GM21528 (cell line): ENCODE data around the gene SLMAP.
"Not testable (repeated sequence)": the region's sequence is repeated elsewhere in the genome, so short reads cannot be mapped to it uniquely, and the experiment has no call there.

ENCODE experiments used
- ATAC-seq: cut with Tn5 transposase; IDR thresholded peaks from one replicate; pipeline ENCODE4 v1.9.1; 2021; ENCODE audit warnings: mild to moderate bottlenecking, moderate library complexity; ENCODE audit not compliant: unreplicated experiment, low FRiP score

SLMAP gene

GRCh38 chr3:57864853-57865252, 108.7 kb downstream of the SLMAP start:
- no peak for ATAC-seq

- ATAC-seq: not testable (repeated sequence)
Measured at GRCh38 chr3:57869110-57869509, 113.0 kb downstream of the SLMAP start.

- ATAC-seq: no peak
Measured at GRCh38 chr3:57872606-57873005, 116.5 kb downstream of the SLMAP start.

GRCh38 chr3:57876632-57877031, 120.5 kb downstream of the SLMAP start:
- ATAC-seq: no peak

- ATAC-seq: no peak
Measured at GRCh38 chr3:57877116-57877515, 121.0 kb downstream of the SLMAP start.

- ATAC-seq: not testable (repeated sequence)
Measured at GRCh38 chr3:57884436-57884835, 128.3 kb downstream of the SLMAP start.

GRCh38 chr3:57889807-57890206, 133.7 kb downstream of the SLMAP start:
- ATAC-seq: no peak

GRCh38 chr3:57890874-57891273, 134.8 kb downstream of the SLMAP start:
- no peak for ATAC-seq

- ATAC-seq: no peak
Measured at GRCh38 chr3:57892423-57892822, 136.3 kb downstream of the SLMAP start.

- no peak for ATAC-seq
Measured at GRCh38 chr3:57893156-57893555, 137.0 kb downstream of the SLMAP start.

- ATAC-seq: no peak
Measured at GRCh38 chr3:57893668-57894067, 137.6 kb downstream of the SLMAP start.

GRCh38 chr3:57896031-57896430, 139.9 kb downstream of the SLMAP start:
- ATAC-seq: no peak

- no peak for ATAC-seq
Measured at GRCh38 chr3:57896691-57897090, 140.6 kb downstream of the SLMAP start.

GRCh38 chr3:57900786-57901185, 144.7 kb downstream of the SLMAP start:
- no peak for ATAC-seq

GRCh38 chr3:57903124-57903890, 147.2 kb downstream of the SLMAP start:
- ATAC-seq: no peak

- ATAC-seq: no peak
Measured at GRCh38 chr3:57910990-57911389, 154.9 kb downstream of the SLMAP start.

GRCh38 chr3:57911593-57911992, 155.5 kb downstream of the SLMAP start:
- ATAC-seq: no peak

- ATAC-seq: no peak
Measured at GRCh38 chr3:57917601-57918000, 161.5 kb downstream of the SLMAP start.

- no peak for ATAC-seq
Measured at GRCh38 chr3:57918123-57918837, 162.2 kb downstream of the SLMAP start.

GRCh38 chr3:57919987-57920386, 163.9 kb downstream of the SLMAP start:
- ATAC-seq: no peak

GRCh38 chr3:57923101-57923500, 167.0 kb downstream of the SLMAP start:
- ATAC-seq: no peak

GRCh38 chr3:57923752-57924151, 167.6 kb downstream of the SLMAP start:
- ATAC-seq: no peak
